Neuronal stem cell (in vitro differentiated cells): ENCODE measurements around the gene HIC1.
A peak's percentile ranks its signal among the peaks of the same experiment; 100 is the strongest.

ENCODE experiments used
- DNase-seq: peaks from one replicate; pipeline ENCODE4 v3.0.0-alpha.2; 2013; ENCODE audit warnings: low spot score
- H2AFZ ChIP-seq: one replicate; pipeline ENCODE4 v1.6.1; 2013; ENCODE audit warnings: mild to moderate bottlenecking, low read length, inconsistent platforms
- H2AK5ac ChIP-seq: 2 replicates; pipeline ENCODE4 v1.6.1; 2013; ENCODE audit warnings: low read depth, mild to moderate bottlenecking, inconsistent platforms, low read length, moderate library complexity, mixed read lengths
- H2BK120ac ChIP-seq: 2 replicates; pipeline ENCODE4 v1.6.1; 2013; ENCODE audit warnings: low read depth, mild to moderate bottlenecking, inconsistent platforms, low read length, moderate library complexity, mixed read lengths
- H2BK12ac ChIP-seq: one replicate; pipeline ENCODE4 v1.6.1; 2013; ENCODE audit warnings: low read length, inconsistent platforms
- H2BK15ac ChIP-seq: 2 replicates; pipeline ENCODE4 v1.6.1; 2013; ENCODE audit warnings: mild to moderate bottlenecking, low read length, inconsistent platforms, mixed read lengths
- H2BK5ac ChIP-seq: one replicate; pipeline ENCODE4 v1.6.1; 2013; ENCODE audit warnings: inconsistent platforms, mild to moderate bottlenecking, low read length, moderate library complexity
- H3K14ac ChIP-seq: one replicate; pipeline ENCODE4 v1.6.1; 2013; ENCODE audit warnings: low read length, inconsistent platforms
- H3K18ac ChIP-seq: 2 replicates; pipeline ENCODE4 v1.6.1; 2013; ENCODE audit warnings: low read length, inconsistent platforms
- H3K23ac ChIP-seq: 2 replicates; pipeline ENCODE4 v1.6.1; 2013; ENCODE audit warnings: low read depth, mild to moderate bottlenecking, mixed read lengths, low read length, inconsistent platforms; ENCODE audit not compliant: poor library complexity
- H3K27ac ChIP-seq: replicated peaks from 3 replicates; pipeline ENCODE4 v1.5.1; 2013; ENCODE audit warnings: low read length, inconsistent platforms
- H3K27me3 ChIP-seq, 3 experiments: 2 replicates each; pipeline ENCODE4 v1.6.1; 2013; ENCODE audit warnings: low read length in 3 of 3, mild to moderate bottlenecking in 2 of 3, inconsistent platforms in 1 of 3, low read depth in 1 of 3, mixed read lengths in 1 of 3, moderate library complexity in 1 of 3; ENCODE audit not compliant: control insufficient read depth in 3 of 3, insufficient read depth in 3 of 3
- H3K36me3 ChIP-seq, 2 donors: replicated peaks in 1 of 2; 2 replicates each; pipeline ENCODE4 v1.6.1; 2013; ENCODE audit warnings: low read length in 2 of 2; ENCODE audit not compliant: control insufficient read depth in 2 of 2, insufficient read depth in 2 of 2
- H3K4ac ChIP-seq: 2 replicates; pipeline ENCODE4 v1.6.1; 2013; ENCODE audit warnings: inconsistent platforms, mild to moderate bottlenecking, low read length, moderate library complexity
- H3K4me1 ChIP-seq, 2 donors: 1 replicate in 1 of 2; 2 replicates in 1 of 2; pipeline ENCODE4 v1.6.1; 2013; ENCODE audit warnings: low read length in 2 of 2, low read depth in 1 of 2; ENCODE audit not compliant: control insufficient read depth in 2 of 2, insufficient read depth in 1 of 2
- H3K4me2 ChIP-seq: one replicate; pipeline ENCODE4 v1.6.1; 2013; ENCODE audit warnings: mild to moderate bottlenecking, low read length, inconsistent platforms; ENCODE audit not compliant: insufficient read depth, poor library complexity, severe bottlenecking
- H3K4me3 ChIP-seq, 2 donors: 2 replicates each; pipeline ENCODE4 v1.5.1; 2013; ENCODE audit warnings: low read length in 2 of 2, mild to moderate bottlenecking in 2 of 2, inconsistent platforms in 1 of 2, moderate library complexity in 1 of 2
- H3K79me1 ChIP-seq: one replicate; pipeline ENCODE4 v1.6.1; 2013; ENCODE audit warnings: low read depth, mild to moderate bottlenecking, inconsistent platforms, low read length, moderate library complexity
- H3K9ac ChIP-seq: one replicate; pipeline ENCODE4 v1.6.1; 2013; ENCODE audit warnings: mild to moderate bottlenecking, low read depth, low read length, inconsistent platforms; ENCODE audit not compliant: poor library complexity
- H3K9me3 ChIP-seq, 2 donors: replicated peaks in 1 of 2; 2 replicates each; pipeline versions ENCODE3 to v1.6.1; 2013; ENCODE audit warnings: low read length in 2 of 2, mild to moderate bottlenecking in 2 of 2, inconsistent platforms in 1 of 2, low read depth in 1 of 2, mixed read lengths in 1 of 2, moderate library complexity in 1 of 2; ENCODE audit not compliant: control insufficient read depth in 2 of 2, insufficient read depth in 1 of 2
- H4K8ac ChIP-seq: one replicate; pipeline ENCODE4 v1.6.1; 2013; ENCODE audit warnings: low read depth, mild to moderate bottlenecking, inconsistent platforms, low read length, moderate library complexity
- H4K91ac ChIP-seq: one replicate; pipeline ENCODE4 v1.6.1; 2013; ENCODE audit warnings: low read length, low read depth, mild to moderate bottlenecking, inconsistent platforms; ENCODE audit not compliant: poor library complexity
- WGBS, 2 donors: extraction: QIAGEN DNeasy Blood & Tissue Kit; methylation state at CpG; one replicate each; pipeline ENCODE4 v1.1.7; 2013; ENCODE audit warnings: missing lambda C conversion rate in 2 of 2, mixed read lengths in 1 of 2; ENCODE audit not compliant: insufficient read length in 2 of 2, insufficient replicate concordance in 1 of 2; ENCODE audit errors: extremely low coverage in 2 of 2; 5-methylcytosine and 5-hydroxymethylcytosine counted together

The HIC1 gene

DNA sequence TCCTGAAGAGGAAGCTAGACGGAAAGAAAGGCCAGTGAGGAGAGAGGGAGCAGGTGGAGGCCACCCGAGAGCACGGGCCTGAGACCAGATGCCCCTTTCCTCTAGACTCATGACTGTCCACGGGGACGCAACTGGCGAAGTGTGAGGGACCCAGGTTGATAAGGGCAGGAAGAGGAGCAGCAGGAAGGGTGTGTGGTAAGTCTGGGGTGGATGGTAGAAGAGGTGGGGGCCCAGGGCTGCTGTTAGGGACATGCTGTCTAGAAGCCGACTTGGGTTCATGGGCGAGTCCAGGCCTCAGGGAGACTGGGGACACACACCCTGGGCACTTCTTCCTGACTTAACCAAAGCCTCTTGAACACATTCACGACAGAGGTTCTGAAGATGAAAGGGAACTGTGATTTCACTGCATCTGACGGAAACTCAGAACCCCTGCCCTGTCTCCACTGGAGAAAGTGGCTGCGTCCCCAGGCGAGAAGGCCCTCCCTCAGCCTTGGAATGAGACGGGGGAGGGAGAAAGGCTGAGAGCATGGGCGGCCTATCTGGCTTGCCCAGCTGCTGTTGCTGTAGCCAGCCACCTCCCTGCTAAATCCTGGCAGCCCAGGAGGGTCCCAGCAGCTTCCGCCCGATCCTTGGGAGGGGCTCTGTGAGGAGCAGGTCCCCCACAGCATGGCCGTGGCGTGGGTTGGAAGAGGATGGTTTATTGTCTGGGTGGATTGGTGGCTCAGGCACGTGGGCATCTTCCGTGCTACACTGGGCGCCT lies 6.0 kb downstream of the HIC1 start:
- Histone ChIP-seq H3K27ac (no peak overlapping the region), H3K36me3 (peaks cover 19 to 61% of the 10 kb centered on the region in 2 donors), H3K4me3 (peak overlapping the region in 1 of 2 donors; percentile 37), H4K91ac (no peak overlapping the region), H2AFZ (no peak overlapping the region), H3K14ac (peak overlapping the region; percentile 56), H2BK120ac (no peak overlapping the region), H2BK15ac (no peak overlapping the region), H2AK5ac (no peak overlapping the region), H3K23ac (no peak overlapping the region), H3K79me1 (peaks cover 6% of the 10 kb centered on the region), H2BK5ac (no peak overlapping the region), H3K18ac (no peak overlapping the region), H2BK12ac (no peak overlapping the region), H3K9ac (no peak overlapping the region), H3K9me3 (peaks cover 0 to 9% of the 10 kb centered on the region in 2 donors), H4K8ac (no peak overlapping the region), H3K4ac (no peak overlapping the region), H3K4me2 (no peak overlapping the region), H3K4me1 (peaks cover 14 to 17% of the 10 kb centered on the region in 2 donors), H3K27me3 (peaks cover 0 to 54% (median 42%) of the 10 kb centered on the region in 3 experiments)
- WGBS, 2 donors = no CpG with 5 or more reads among the region's 21 CpGs
- no peak for DNase-seq

DNA sequence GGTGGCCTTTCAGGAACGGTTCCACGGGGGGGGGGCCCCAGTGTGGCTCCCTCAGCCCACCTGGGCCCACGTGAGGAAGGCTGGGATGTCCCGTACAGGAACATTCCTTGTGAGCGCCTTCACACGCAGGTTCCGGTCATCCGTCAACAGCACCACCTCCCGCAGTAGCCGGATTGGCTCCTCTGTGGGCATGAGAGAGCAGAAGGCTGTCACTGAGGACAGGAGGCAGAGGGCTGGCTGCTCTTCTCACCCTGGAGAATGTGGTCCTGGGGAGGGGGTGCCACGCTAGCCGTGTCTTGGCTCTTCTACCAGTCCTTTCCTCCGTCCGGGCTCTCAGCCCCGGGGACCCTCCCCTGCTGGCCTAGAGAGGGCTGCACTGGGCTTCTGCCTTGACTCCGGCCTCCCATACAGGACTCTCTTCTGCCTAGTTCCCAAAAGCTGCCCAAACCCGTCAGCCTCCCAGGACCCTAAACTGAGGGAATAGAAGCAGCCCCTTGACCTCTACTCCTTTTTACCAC lies 6.6 kb downstream of the HIC1 start:
- WGBS, 2 donors = no CpG with 5 or more reads among the region's 17 CpGs
- no peak overlapping the region for H3K4me2 ChIP-seq
- H3K9ac ChIP-seq = no peak overlapping the region
- no peak overlapping the region for H2AK5ac ChIP-seq
- H2BK15ac ChIP-seq = no peak overlapping the region
- H3K4ac ChIP-seq = no peak overlapping the region
- H3K79me1 ChIP-seq = peaks cover 8% of the 10 kb centered on the region
- H3K9me3 ChIP-seq = peaks cover 0 to 9% of the 10 kb centered on the region in 2 donors
- H2BK12ac ChIP-seq = no peak overlapping the region
- H3K23ac ChIP-seq = no peak overlapping the region
- no peak overlapping the region for H4K91ac ChIP-seq
- no peak overlapping the region for H3K27ac ChIP-seq
- H4K8ac ChIP-seq = no peak overlapping the region
- no peak overlapping the region for H2BK5ac ChIP-seq
- peaks cover 24 to 64% of the 10 kb centered on the region in 2 donors for H3K36me3 ChIP-seq
- peaks cover 0 to 48% (median 36%) of the 10 kb centered on the region in 3 experiments for H3K27me3 ChIP-seq
- H3K14ac ChIP-seq = peak overlapping the region; percentile 56
- H2BK120ac ChIP-seq = no peak overlapping the region
- no peak for DNase-seq
- no peak overlapping the region for H2AFZ ChIP-seq
- no peak overlapping the region for H3K4me3 ChIP-seq
- H3K4me1 ChIP-seq = peaks cover 12 to 17% of the 10 kb centered on the region in 2 donors
- H3K18ac ChIP-seq = no peak overlapping the region

DNA sequence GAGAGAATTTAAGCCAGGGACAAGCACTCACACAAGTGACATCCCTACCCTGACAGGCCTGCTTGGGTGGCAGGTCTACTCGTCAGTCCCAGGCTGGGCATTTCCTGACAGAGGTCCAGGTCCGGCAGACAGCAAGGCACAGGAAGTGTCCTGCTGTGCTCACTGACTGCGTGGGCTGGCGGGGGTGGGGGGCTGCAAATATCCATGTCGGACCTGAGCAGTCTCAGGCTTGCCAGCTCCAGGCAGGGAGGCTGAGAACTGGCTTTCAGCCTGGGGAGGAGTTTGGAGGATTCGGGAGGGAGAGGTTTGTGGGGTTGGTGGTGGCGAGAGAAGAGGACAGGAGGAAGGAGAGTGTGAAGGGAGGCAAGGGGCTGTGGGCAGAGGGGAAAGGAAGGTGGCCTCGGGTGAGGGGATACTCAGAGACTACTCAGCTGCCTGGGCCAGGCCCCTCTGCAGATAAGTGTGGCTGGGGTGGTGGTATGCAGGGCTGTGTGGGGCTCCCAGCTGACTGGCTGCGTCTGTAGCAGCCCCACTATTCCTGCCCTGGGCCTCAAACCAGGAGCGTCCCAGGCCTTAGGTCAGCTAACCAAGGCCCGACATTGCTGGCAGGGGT lies 7.8 kb downstream of the HIC1 start:
- H3K4ac ChIP-seq = no peak overlapping the region
- no peak overlapping the region for H3K4me2 ChIP-seq
- no peak overlapping the region for H2BK12ac ChIP-seq
- H3K4me1 ChIP-seq = peaks cover 8 to 17% of the 10 kb centered on the region in 2 donors
- H2BK120ac ChIP-seq = no peak overlapping the region
- H2BK5ac ChIP-seq = no peak overlapping the region
- H3K4me3 ChIP-seq = no peak overlapping the region
- no peak overlapping the region for H3K14ac ChIP-seq
- H3K9me3 ChIP-seq = peaks cover 0 to 9% of the 10 kb centered on the region in 2 donors
- peaks cover 8% of the 10 kb centered on the region for H3K79me1 ChIP-seq
- peaks cover 25 to 73% of the 10 kb centered on the region in 2 donors for H3K36me3 ChIP-seq
- no peak for DNase-seq
- H3K27ac ChIP-seq = no peak overlapping the region
- no peak overlapping the region for H2BK15ac ChIP-seq
- H3K23ac ChIP-seq = no peak overlapping the region
- H3K27me3 ChIP-seq = peaks cover 0 to 36% (median 26%) of the 10 kb centered on the region in 3 experiments
- WGBS, 2 donors = 100% methylated on average over 1 of the region's 11 CpGs; no CpG with 5 or more reads in 1 of the 2 donors
- no peak overlapping the region for H4K91ac ChIP-seq
- no peak overlapping the region for H2AFZ ChIP-seq
- H3K9ac ChIP-seq = peak overlapping the region; percentile 55
- H2AK5ac ChIP-seq = no peak overlapping the region
- no peak overlapping the region for H4K8ac ChIP-seq
- H3K18ac ChIP-seq = no peak overlapping the region
